A673 (cell line): ENCODE measurements around the gene TMEM242.

Experiments used
- EZH2 ChIP-seq: fragments of 200-600 bp; sonication (generic); IDR thresholded peaks from 2 replicates; pipeline ENCODE4 v1.6.1; 2017; ENCODE audit warnings: borderline replicate concordance, low read depth, mild to moderate bottlenecking, mixed read lengths, antibody characterized with exemption, low read length; ENCODE audit not compliant: poor library complexity, severe bottlenecking
- TF ChIP-seq, protein P1 (sequence below): fragments of 300-800, 200-600 bp; sonication (generic); conservative IDR thresholded peaks from 2 replicates; pipeline ENCODE4 v1.5.1; 2017; ENCODE audit warnings: low read depth, mild to moderate bottlenecking, antibody characterized with exemption, low read length, moderate library complexity, mixed read lengths

- TF ChIP-seq, protein P1, sequence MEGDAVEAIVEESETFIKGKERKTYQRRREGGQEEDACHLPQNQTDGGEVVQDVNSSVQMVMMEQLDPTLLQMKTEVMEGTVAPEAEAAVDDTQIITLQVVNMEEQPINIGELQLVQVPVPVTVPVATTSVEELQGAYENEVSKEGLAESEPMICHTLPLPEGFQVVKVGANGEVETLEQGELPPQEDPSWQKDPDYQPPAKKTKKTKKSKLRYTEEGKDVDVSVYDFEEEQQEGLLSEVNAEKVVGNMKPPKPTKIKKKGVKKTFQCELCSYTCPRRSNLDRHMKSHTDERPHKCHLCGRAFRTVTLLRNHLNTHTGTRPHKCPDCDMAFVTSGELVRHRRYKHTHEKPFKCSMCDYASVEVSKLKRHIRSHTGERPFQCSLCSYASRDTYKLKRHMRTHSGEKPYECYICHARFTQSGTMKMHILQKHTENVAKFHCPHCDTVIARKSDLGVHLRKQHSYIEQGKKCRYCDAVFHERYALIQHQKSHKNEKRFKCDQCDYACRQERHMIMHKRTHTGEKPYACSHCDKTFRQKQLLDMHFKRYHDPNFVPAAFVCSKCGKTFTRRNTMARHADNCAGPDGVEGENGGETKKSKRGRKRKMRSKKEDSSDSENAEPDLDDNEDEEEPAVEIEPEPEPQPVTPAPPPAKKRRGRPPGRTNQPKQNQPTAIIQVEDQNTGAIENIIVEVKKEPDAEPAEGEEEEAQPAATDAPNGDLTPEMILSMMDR = no peak
- TF ChIP-seq EZH2 = no peak
Measured at GRCh38 chr6:157364705-157365104, 41.4 kb upstream of the TMEM242 start.
